HG03060 (cell line): Measurements from ENCODE around the gene ACSS2.
"Not testable (repeated sequence)": the region's sequence is repeated elsewhere in the genome, so short reads cannot be mapped to it uniquely, and the experiment has no call there.

Experiments
- ATAC-seq: cut with Tn5 transposase; IDR thresholded peaks from one replicate; pipeline ENCODE4 v1.9.1; 2021; ENCODE audit warnings: low read depth, moderate number of reproducible peaks; ENCODE audit not compliant: unreplicated experiment

Gene ACSS2

DNA sequence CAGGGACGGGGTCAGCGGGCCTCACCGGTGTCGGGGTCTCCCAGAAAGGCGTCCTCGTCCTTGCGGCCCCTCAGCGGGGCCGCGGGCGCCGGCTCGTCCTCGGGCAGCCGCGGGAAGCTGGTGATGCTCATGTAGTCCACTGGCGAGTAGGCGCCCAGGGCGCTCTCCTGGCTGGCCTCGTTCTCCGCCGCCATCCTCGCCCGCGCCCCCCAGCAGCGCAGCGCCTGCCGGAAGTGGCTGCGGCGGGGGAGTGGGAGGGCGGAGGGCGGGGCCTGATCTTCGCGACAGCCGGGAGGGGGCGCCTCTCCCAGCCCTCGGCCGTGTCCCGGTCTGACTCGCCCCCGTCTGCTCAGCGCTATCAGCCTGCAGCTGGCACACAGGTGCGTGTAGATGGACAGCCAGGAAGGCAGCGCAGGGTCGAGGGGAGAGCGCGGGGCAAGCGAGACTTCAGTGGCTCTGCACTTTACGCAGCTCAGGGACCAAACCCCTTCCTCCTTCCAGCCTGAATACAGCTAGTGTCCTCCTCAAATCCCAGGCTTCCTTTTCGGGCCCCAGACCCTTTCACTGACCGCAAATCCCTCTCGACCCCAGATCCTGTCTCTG, 3.7 kb upstream of the ACSS2 start, which contains the start of gene GGT7:
Gene GGT7 (minus strand): TSS at position 235 of the 603 bp plus-strand sequence. CDS start 41 bp downstream, at position 194.
- ATAC-seq, result no peak

GRCh38 chr20:34873583-34874093, 2.8 kb upstream of the ACSS2 start:
- ATAC-seq, result no peak

DNA sequence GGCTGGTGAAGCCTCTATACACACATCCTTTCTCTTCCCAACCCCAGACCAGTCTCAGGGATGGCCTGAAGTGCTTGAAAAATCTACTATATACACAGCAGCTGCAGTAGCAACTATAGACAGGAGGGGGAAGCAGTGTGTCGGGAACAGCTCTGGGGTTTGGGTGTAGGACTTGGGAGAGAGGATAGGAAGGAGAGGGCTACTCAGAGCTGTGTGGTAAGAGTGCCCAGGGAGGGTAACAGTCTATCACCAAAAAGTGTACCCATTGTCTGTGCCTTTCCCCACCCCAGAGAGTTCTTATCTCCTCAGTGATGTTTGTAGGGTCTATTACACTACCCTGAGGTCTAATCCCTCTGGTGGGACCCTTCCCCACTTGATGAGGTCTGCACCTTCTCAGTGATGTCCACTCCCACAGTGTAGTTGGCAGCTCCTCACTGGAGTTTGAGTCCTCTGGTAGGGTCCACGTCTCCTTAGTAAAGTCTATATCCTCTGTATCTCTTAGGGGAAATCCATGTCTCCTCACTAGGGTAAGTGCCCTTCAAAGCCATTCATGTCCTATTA, 2.2 kb upstream of the ACSS2 start:
- ATAC-seq, result no peak

GRCh38 chr20:34875642-34876405, 588 bp upstream of the ACSS2 start:
- no peak for ATAC-seq

- ATAC-seq, result no peak
Observed at GRCh38 chr20:34880215-34880850, 3.9 kb downstream of the ACSS2 start.

GRCh38 chr20:34880971-34881370, 4.6 kb downstream of the ACSS2 start:
- ATAC-seq, result not testable (repeated sequence)

DNA sequence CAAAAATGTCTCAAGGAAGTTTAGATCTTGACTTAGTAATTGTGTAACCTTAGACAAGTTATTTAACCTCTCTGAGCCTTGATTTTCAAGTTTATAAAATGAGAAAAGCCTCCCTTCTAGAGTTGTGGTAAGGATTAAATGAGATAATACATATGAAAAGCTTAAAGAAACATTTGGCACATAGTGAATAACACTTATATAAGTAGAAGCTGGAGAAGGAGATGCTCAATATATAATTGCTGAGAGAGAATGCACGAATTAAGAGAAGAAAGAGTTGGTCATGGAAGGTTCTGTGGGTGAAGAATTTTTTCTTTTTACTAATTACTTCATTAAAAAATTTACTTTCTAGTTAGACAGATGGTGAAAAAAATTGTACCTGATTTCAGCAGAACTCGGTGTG, 5.3 kb downstream of the ACSS2 start:
- no peak for ATAC-seq

GRCh38 chr20:34883087-34883688, 6.8 kb downstream of the ACSS2 start:
- ATAC-seq, result no peak

GRCh38 chr20:34883809-34884208, 7.4 kb downstream of the ACSS2 start:
- ATAC-seq, result no peak

DNA sequence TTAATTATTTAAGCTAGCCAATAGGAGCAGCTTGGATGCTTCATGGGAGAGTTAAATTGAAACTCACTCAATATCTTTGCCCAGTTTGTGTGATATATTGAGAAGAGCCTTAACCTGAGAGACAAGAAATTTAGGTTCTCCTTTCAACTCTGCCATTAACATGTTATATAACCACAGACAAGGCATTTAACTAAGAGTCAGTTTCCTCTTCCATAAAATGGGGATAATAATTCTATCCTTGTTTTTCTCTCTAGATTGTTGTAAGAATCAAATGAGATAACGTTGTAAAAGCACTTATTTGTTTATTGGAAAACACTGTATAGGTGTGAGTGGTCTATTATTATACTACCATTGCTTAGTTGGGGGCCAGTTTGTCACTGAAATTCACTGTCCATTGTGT, 7.8 kb downstream of the ACSS2 start:
- no peak for ATAC-seq

GRCh38 chr20:34886122-34886521, 9.7 kb downstream of the ACSS2 start:
- ATAC-seq, result no peak

- no peak for ATAC-seq
Observed at GRCh38 chr20:34887023-34887422, 10.6 kb downstream of the ACSS2 start.

GRCh38 chr20:34888468-34888867, 12.1 kb downstream of the ACSS2 start:
- no peak for ATAC-seq

DNA sequence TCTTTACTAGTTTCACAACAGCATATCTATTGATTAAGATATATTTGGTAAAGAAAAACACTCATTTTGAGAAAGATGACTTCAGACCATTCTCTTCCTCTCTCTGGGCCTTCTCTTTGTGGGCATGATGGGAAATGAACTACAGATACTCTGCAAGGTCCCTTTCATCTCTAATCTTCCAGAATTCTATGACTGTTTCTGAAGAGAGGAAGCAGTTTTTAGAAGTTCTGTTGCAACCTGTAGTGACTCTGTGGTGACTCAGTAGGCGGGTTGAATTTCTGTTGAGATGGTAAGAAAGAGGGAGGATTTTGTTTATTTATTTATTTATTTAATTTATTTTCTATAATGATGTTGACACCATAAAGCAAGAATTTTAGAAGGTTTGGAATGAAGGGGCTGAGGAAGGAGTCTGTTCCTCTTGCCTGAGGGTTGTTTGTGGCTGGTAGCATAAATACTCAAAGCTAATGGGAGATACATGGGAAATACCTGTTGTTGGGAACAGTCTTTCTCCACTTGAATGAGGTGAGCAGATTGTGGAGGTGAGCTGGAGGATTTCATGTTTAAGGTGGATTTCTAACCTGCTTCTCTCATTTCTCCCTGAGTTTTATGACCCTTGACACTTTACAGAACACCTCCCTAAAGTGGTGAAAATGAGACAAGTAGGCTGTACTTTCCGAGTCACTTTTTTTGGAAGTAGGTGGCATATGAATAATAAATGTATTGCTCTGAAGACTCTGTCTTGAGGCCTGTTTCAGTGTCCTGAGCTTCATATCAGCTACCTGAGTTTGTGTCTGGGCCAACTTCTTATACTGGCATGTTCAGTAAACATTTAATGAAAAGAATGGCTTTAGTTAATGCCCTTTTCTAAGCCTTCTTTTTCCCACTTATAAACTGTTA, 15.0 kb downstream of the ACSS2 start:
- no peak for ATAC-seq

GRCh38 chr20:34892671-34893070, 16.3 kb downstream of the ACSS2 start:
- no peak for ATAC-seq

DNA sequence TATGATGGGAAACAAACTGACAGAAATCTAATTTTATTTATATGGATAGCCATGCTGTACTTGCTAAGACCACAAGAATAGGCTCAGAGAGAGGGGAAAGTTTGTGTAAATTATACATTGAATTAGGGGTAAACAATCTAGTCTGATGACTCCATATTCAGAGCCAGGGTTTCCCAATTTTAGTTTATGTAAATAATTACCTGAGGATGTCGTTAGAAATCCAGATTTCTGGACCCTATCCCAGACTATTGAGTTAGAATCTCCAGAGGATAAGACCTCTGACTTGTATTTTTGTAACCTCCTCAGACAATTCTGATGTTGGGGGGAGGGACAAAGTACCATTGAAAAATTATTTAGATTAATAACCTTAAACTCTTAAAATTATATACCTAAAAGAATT, 18.3 kb downstream of the ACSS2 start:
- ATAC-seq, result no peak

GRCh38 chr20:34895465-34895864, 19.1 kb downstream of the ACSS2 start:
- ATAC-seq, result no peak

GRCh38 chr20:34896086-34896621, 19.7 kb downstream of the ACSS2 start:
- no peak for ATAC-seq

GRCh38 chr20:34898129-34898528, 21.7 kb downstream of the ACSS2 start:
- not testable (repeated sequence) for ATAC-seq
